Bronchial epithelial cell (primary cell): ENCODE results near the gene HEATR9. TPM values are rescaled to one million over a fixed set of nuclear protein-coding genes. Genes with fewer than 3 reads are reported as not detected.

ENCODE experiments used
- DNase-seq: peaks from one replicate; pipeline ENCODE4 v3.0.0-alpha.2; 2010; ENCODE audit warnings: low read depth
- FAIRE-seq: peaks from 2 replicates; lab custom pipeline; 2011; peaks lifted over from hg19 to GRCh38; lab: Jason Lieb, UNC
- H3K27me3 ChIP-seq: 2 replicates; pipeline ENCODE4 v1.5.1; 2011; ENCODE audit warnings: low read length; ENCODE audit not compliant: control insufficient read depth, insufficient read depth
- H3K36me3 ChIP-seq: 2 replicates; pipeline ENCODE4 v1.5.1; 2011; ENCODE audit warnings: low read length; ENCODE audit not compliant: control insufficient read depth, insufficient read depth
- H3K4me3 ChIP-seq: 2 replicates; pipeline ENCODE4 v1.5.1; 2011; ENCODE audit warnings: mild to moderate bottlenecking, low read depth, low read length, control low read depth
- total RNA-seq: library from RNA; depleted of rRNA; stranded (reverse); fragments of >200 nt; gene quantifications from 2 replicates; pipeline ENCODE4 v1.2.1, GENCODE V29; 2014
- TF ChIP-seq, protein P1 (sequence below): IDR thresholded peaks from 2 replicates; pipeline ENCODE4 v1.5.1; 2011; ENCODE audit warnings: mild to moderate bottlenecking, moderate library complexity, low read length, control low read depth, inconsistent platforms; ENCODE audit not compliant: insufficient read depth, severe bottlenecking

HEATR9 gene
- total RNA-seq, 1 donor from 2014 or later = not detected

DNA sequence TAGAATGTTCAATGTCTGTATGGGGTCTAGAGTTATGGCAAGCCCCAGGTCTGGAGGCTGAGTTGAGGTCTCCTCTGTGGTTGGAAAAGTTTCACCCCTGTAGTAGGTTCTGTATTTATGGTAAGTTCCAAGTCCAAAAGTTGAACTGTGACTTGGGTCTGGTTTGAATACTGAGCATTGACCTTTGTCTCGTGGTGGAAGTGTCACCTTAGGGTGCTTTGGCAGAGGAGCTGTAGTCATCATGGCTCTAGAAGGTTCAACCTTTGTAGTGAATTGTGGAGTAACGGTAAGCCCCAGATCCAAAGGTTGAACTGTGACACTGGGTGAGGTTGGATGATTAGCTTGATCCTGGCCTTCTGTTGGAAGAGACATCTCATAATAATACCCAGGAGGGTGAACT lies 44.3 kb upstream of the HEATR9 start:
- FAIRE-seq = no peak

DNA sequence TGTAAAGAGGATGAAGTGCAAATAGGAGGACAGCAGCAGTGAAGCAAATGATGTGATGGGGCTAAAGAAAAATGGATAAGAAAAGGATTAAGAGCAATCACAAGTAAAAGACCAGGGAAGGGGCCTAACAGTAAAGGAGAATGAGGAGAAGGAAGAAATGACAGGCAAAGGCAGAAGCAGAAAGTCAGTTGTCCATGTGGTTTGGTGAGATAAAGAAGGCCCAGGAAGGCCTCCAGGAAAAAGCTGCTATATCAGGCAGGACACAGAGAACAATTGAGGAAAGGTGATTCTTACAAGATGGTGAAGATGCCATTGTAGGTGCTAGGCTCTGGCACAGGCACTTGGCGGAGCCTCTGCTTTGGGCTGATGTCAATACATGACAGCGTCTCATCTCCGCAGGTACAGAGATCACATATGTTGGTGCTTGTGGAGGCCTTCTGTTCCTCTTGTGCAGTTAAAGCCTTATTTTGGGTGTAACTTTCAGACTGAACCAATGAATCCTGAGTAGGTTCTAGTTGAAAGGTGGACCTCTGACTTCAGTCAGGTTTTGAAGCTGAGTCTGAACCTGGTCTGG lies 43.7 kb upstream of the HEATR9 start:
- TF ChIP-seq, protein P1, sequence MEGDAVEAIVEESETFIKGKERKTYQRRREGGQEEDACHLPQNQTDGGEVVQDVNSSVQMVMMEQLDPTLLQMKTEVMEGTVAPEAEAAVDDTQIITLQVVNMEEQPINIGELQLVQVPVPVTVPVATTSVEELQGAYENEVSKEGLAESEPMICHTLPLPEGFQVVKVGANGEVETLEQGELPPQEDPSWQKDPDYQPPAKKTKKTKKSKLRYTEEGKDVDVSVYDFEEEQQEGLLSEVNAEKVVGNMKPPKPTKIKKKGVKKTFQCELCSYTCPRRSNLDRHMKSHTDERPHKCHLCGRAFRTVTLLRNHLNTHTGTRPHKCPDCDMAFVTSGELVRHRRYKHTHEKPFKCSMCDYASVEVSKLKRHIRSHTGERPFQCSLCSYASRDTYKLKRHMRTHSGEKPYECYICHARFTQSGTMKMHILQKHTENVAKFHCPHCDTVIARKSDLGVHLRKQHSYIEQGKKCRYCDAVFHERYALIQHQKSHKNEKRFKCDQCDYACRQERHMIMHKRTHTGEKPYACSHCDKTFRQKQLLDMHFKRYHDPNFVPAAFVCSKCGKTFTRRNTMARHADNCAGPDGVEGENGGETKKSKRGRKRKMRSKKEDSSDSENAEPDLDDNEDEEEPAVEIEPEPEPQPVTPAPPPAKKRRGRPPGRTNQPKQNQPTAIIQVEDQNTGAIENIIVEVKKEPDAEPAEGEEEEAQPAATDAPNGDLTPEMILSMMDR = no peak
- DNase-seq = no peak
- FAIRE-seq = no peak
- Histone ChIP-seq H3K36me3 (no peaks in the 10 kb centered on the region), H3K27me3 (no peaks in the 10 kb centered on the region), H3K4me3 (no peak overlapping the region)

More for the DNA sequence above, 44.3 kb upstream of the HEATR9 start:
- TF ChIP-seq, protein P1 = no peak
- no peaks in the 10 kb centered on the region for H3K36me3 ChIP-seq
- no peak for DNase-seq
- H3K27me3 ChIP-seq = no peaks in the 10 kb centered on the region
- H3K4me3 ChIP-seq = no peak overlapping the region

DNA sequence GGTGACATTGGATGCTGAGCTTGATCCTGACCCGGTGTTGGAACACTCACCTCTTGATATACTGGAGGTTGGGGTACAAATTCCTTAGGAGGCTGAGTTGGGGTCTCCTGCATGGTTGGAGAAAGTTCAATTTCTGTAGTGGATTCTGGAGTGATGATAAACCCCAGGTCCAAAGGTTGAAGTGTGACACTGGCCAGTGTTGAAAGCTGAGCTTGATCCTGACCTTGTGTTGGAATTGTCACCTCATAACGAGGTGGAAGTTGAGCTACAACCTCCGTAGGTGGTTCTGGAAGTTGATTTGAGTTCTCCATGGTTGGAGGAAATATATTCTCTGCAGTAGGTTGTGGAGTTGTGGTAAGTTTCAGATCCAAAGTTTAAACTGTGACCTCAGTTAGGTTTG lies 40.7 kb upstream of the HEATR9 start:
- Histone ChIP-seq H3K36me3 (no peaks in the 10 kb centered on the region), H3K4me3 (no peak overlapping the region), H3K27me3 (no peaks in the 10 kb centered on the region)
- no peak for DNase-seq
- FAIRE-seq = no peak
- TF ChIP-seq, protein P1 = no peak

DNA sequence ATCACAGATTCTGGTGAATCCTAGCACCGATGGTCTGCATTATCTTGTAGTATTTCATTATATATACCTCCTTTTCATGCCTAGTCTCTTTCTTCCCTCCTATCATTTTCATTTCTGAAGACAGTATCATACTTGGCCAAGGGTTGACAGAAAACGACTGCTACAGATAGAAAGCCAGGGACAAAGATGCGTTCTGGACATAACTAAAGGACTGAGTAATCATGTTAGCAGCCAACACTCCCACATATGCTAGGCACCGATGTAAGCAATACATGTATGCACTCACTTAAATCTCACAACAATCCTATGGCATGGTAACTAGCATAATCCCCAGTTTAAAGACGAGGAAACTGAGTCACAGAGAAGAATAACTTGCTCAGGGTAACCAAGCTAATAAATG lies 39.0 kb upstream of the HEATR9 start:
- TF ChIP-seq, protein P1 = no peak
- Histone ChIP-seq H3K27me3 (no peaks in the 10 kb centered on the region), H3K4me3 (no peak overlapping the region), H3K36me3 (no peaks in the 10 kb centered on the region)
- DNase-seq (no peak), FAIRE-seq (no peak)

DNA sequence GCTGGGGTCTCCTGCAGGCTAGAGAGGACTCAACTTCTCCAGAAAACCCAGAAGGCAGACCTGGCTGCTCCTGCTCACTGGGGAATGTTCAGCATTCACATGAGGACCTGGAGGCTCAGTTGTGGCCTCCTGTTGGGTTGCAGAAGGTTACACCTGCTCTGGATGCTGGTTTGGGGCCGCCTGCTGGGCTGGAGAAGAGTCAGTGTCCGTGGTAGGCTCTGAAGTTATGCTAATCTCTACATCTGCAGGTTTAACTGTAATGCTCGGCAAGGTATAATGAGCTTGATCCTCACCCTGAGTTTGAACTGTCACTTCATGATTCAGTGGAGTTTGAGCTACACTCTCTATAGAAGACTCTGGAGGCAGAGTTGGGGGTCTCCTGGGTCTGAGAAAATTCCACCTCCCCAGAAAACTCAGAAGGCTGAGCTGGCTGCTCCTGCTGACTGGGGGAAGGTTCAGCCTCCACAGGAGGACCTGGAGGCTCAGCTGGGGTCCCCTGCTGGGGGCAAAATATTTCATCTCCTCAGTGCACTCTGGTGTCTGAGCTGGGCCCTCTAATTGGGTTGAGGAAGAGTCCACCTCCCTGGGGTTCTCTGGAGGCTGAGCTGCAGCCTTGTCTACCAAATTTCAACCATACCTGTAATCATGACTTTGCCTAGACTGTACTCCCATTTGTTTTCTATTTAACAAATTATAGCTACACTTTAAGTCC lies 38.4 kb upstream of the HEATR9 start:
- DNase-seq = no peak
- TF ChIP-seq, protein P1 = no peak

More for the DNA sequence above, 38.4 kb upstream of the HEATR9 start:
- no peak for FAIRE-seq
- Histone ChIP-seq H3K36me3 (no peaks in the 10 kb centered on the region), H3K4me3 (no peak overlapping the region), H3K27me3 (no peaks in the 10 kb centered on the region)
